ENCODE data around the gene RNU6-9. TPM values are rescaled to one million over a fixed set of nuclear protein-coding genes. Genes with fewer than 3 reads are reported as not detected.

Gene RNU6-9
- not detected for total RNA-seq

- Histone ChIP-seq H3K4me3 (peak within 1 kb of the TSS; percentile 65 to 92 (median 83)), H3K27me3 (no peaks in the 10 kb centered on the region), H3K9me3 (no peaks in the 10 kb centered on the region), H3K27ac (peak within 1 kb of the TSS; percentile 88 to 96 (median 92)), H3K36me3 (peaks cover 0 to 42% (median 0%) of the 10 kb centered on the region in 3 donors), H3K4me1 (peaks cover 0 to 15% (median 3%) of the 10 kb centered on the region in 4 donors)
- peak; percentile 87 to 88 for DNase-seq (ENCODE audit: low spot score in 2 of 2)
- TF ChIP-seq EP300 (IDR thresholded peaks at IDR 0.05): peak; percentile 81 to 89
- peak in 1 of 2 donors; percentile 72 for TF ChIP-seq POLR2A (IDR thresholded peaks at IDR 0.05)
- TF ChIP-seq CTCF (IDR thresholded peaks at IDR 0.05): peak in 2 of 5 experiments; percentile 23 to 39
- 1% methylated on average over 37 to 58 of the region's 69 CpGs for WGBS, 2 donors
These were observed at the start of gene RNU6-9, which contains the start of gene MED16 for GRCh38 chr19:892894-893689. RNU6-9 (plus strand) TSS chr19:893484. MED16 (minus strand) TSS chr19:893187; CDS start chr19:891131, 2,056 bp downstream.

DNA sequence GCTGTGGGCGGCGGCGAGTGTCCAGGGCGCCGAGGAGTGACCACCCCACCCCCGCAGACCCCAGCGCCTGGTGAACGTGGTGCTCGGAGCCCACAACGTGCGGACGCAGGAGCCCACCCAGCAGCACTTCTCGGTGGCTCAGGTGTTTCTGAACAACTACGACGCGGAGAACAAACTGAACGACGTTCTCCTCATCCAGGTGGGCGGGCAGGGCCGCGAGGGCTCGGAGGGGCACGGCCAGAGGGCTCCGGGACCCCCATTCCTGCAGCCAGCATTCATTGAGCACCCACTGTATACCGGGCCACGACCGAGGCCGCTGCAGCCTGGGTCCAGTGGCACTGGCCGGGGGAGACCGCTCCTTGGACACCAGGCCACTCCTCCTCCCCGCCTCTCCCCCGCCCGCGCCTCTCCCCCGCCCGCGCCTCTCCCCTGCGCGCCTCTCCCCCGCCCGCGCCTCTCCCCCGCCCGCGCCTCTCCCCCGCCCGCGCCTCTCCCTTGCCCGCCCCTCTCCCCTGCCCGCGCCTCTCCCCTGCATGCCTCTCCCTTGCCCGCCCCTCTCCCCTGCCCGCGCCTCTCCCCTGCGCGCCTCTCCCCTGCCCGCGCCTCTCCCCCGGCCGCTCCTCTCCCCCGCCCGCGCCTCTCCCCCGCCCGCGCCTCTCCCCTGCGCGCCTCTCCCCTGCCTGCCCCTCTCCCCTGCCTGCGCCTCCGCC lies 49.3 kb upstream of the RNU6-9 start:
- Histone ChIP-seq H3K36me3 (no peaks in the 10 kb centered on the region), H3K9me3 (no peaks in the 10 kb centered on the region), H3K4me3 (peak overlapping the region in 1 of 4 donors; percentile 31), H3K27ac (no peak overlapping the region), H3K4me1 (peaks cover 0 to 27% (median 9%) of the 10 kb centered on the region in 4 donors), H3K27me3 (peaks cover 4 to 78% of the 10 kb centered on the region in 2 donors)
- WGBS, 2 donors: 23 to 33% methylated on average over 30 to 32 of the region's 70 CpGs
- no peak for DNase-seq (ENCODE audit: low spot score in 2 of 2)
- no peak for TF ChIP-seq CTCF (IDR thresholded peaks at IDR 0.05)
- TF ChIP-seq POLR2A (IDR thresholded peaks at IDR 0.05): no peak

GRCh38 chr19:844546-844971 lies 48.7 kb upstream of the RNU6-9 start:
- Histone ChIP-seq H3K36me3 (no peaks in the 10 kb centered on the region), H3K4me1 (peaks cover 0 to 27% (median 9%) of the 10 kb centered on the region in 4 donors), H3K4me3 (no peak overlapping the region), H3K27ac (no peak overlapping the region), H3K9me3 (no peaks in the 10 kb centered on the region), H3K27me3 (peaks cover 4 to 79% of the 10 kb centered on the region in 2 donors)
- TF ChIP-seq EP300 (IDR thresholded peaks at IDR 0.05) (no peak), CTCF (IDR thresholded peaks at IDR 0.05) (no peak), POLR2A (IDR thresholded peaks at IDR 0.05) (no peak)
- 39 to 62% methylated on average over 11 of the region's 11 CpGs for WGBS, 2 donors
- no peak for DNase-seq (ENCODE audit: low spot score in 2 of 2)

- WGBS, 2 donors: 63 to 69% methylated on average over 30 to 37 of the region's 37 CpGs
- peaks cover 4 to 70% of the 10 kb centered on the region in 2 donors for H3K27me3 ChIP-seq
These were observed 47.4 kb upstream of the RNU6-9 start for GRCh38 chr19:845707-846521.

More at GRCh38 chr19:845707-846521, 47.4 kb upstream of the RNU6-9 start:
- TF ChIP-seq EP300 (IDR thresholded peaks at IDR 0.05): no peak
- TF ChIP-seq CTCF (IDR thresholded peaks at IDR 0.05): no peak
- no peak for TF ChIP-seq POLR2A (IDR thresholded peaks at IDR 0.05)
- Histone ChIP-seq H3K4me1 (peaks cover 0 to 38% (median 10%) of the 10 kb centered on the region in 4 donors), H3K27ac (no peak overlapping the region), H3K36me3 (no peaks in the 10 kb centered on the region), H3K4me3 (no peak overlapping the region), H3K9me3 (no peaks in the 10 kb centered on the region)
- DNase-seq (ENCODE audit: low spot score in 2 of 2): no peak

Measured in tibial nerve (tissue), 4 donors.